ENCODE data around the gene SUGCT.

DNA sequence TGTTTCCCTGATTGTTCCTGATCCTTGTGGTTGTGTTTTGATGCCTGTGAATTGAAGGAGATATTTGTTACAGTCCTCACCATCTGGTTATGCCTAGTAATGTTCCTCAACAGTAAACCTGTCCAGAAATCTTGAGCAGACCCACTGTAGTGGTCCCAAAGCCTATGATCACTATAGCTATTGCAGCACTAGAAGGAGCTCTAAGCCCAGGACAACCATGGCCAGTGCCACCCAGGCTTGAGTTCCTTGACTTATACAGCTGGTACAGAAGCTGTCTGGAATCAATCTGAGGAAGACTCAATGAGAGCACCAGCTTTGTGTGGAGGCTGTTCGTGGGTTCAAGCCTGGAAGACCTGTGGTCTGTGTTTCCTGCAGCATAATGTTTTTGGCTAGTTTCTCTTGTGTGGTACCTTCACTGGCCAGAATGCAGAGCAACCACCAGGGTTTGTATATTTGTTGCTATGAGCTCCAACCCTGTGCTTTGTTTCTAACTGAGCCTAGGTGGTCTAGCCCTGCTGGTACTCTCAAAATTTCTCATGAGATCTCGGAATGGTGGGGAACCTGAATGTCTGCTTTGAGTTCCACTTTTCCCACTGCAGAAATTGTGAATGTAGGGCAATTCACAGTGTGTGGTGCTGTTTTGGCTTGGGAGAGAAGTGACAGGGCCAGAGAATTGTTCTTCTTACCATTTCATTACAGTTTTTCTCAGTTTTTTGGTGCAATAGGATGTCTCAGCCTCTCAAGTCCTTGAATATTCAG lies 355.2 kb downstream of the SUGCT start:
- TF ChIP-seq, protein P1, sequence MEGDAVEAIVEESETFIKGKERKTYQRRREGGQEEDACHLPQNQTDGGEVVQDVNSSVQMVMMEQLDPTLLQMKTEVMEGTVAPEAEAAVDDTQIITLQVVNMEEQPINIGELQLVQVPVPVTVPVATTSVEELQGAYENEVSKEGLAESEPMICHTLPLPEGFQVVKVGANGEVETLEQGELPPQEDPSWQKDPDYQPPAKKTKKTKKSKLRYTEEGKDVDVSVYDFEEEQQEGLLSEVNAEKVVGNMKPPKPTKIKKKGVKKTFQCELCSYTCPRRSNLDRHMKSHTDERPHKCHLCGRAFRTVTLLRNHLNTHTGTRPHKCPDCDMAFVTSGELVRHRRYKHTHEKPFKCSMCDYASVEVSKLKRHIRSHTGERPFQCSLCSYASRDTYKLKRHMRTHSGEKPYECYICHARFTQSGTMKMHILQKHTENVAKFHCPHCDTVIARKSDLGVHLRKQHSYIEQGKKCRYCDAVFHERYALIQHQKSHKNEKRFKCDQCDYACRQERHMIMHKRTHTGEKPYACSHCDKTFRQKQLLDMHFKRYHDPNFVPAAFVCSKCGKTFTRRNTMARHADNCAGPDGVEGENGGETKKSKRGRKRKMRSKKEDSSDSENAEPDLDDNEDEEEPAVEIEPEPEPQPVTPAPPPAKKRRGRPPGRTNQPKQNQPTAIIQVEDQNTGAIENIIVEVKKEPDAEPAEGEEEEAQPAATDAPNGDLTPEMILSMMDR (IDR thresholded peaks at IDR 0.05 in 8 of 11, conservative IDR thresholded peaks at IDR 0.05 in 3 of 11), result no peak
- TF ChIP-seq POLR2A (IDR thresholded peaks at IDR 0.05) (no peak), POLR2AphosphoS5 (IDR thresholded peaks at IDR 0.05) (no peak)
